Common myeloid progenitor, CD34-positive (primary cell): Measurements from ENCODE around the gene MIA2.
"Not testable (repeated sequence)": the region's sequence is repeated elsewhere in the genome, so short reads cannot be mapped to it uniquely, and the experiment has no call there.

Experiments
- CTCF ChIA-PET: fragments of 350-600 bp; sonication (Branson Sonifier 250); formaldehyde crosslinking; loops from one replicate; lab custom pipeline; 2021; ENCODE audit warnings: antibody characterized with exemption; lab: Charles Lee
- POLR2A ChIA-PET: fragments of 350-600 bp; sonication (Branson Sonifier 250); formaldehyde crosslinking; loops from one replicate; lab custom pipeline; 2021; ENCODE audit warnings: antibody characterized with exemption; lab: Charles Lee
- DNase-seq, 3 donors: peaks; one replicate each; pipeline versions ENCODE4 v3.0.0 to v3.0.0-alpha.2; 2013
- H3K27ac ChIP-seq, 2 experiments: 1 replicate in 1 of 2; 2 replicates in 1 of 2; pipeline ENCODE4 v1.7.0; 2013; ENCODE audit warnings: inconsistent platforms in 2 of 2, low read length in 2 of 2, mild to moderate bottlenecking in 2 of 2, low read depth in 1 of 2, moderate library complexity in 1 of 2; ENCODE audit not compliant: severe bottlenecking in 2 of 2, insufficient read depth in 1 of 2, poor library complexity in 1 of 2
- H3K27me3 ChIP-seq, 5 experiments: replicated peaks in 2 of 5; 1 replicate in 3 of 5; 2 replicates in 2 of 5; pipeline versions ENCODE4 v1.6.1 to v1.7.0; 2013; ENCODE audit warnings: low read length in 4 of 5, mild to moderate bottlenecking in 2 of 5, moderate library complexity in 2 of 5, inconsistent platforms in 1 of 5; ENCODE audit not compliant: insufficient read depth in 5 of 5, control insufficient read depth in 4 of 5
- H3K36me3 ChIP-seq, 4 experiments: 1 replicate in 2 of 4; 2 replicates in 2 of 4; pipeline versions ENCODE4 v1.6.1 to v1.7.0; 2013; ENCODE audit warnings: low read length in 3 of 4, control low read depth in 1 of 4, mild to moderate bottlenecking in 1 of 4; ENCODE audit not compliant: control insufficient read depth in 4 of 4, insufficient read depth in 4 of 4
- H3K4me1 ChIP-seq, 4 experiments: 1 replicate in 3 of 4; 2 replicates in 1 of 4; pipeline versions ENCODE4 v1.6.1 to v1.7.1; 2013; ENCODE audit warnings: low read length in 3 of 4, mild to moderate bottlenecking in 3 of 4, control low read depth in 1 of 4, inconsistent platforms in 1 of 4, moderate library complexity in 1 of 4; ENCODE audit not compliant: control insufficient read depth in 4 of 4, insufficient read depth in 4 of 4; ENCODE audit errors: control extremely low read depth in 1 of 4
- H3K4me3 ChIP-seq, 7 experiments: 1 replicate in 4 of 7; 2 replicates in 3 of 7; pipeline versions ENCODE4 v1.5.1 to v1.7.0; 2013; ENCODE audit warnings: mild to moderate bottlenecking in 7 of 7, low read length in 6 of 7, moderate library complexity in 6 of 7, inconsistent platforms in 2 of 7, low read depth in 2 of 7, control low read depth in 1 of 7; ENCODE audit not compliant: insufficient read depth in 4 of 7, control insufficient read depth in 1 of 7; ENCODE audit errors: extremely low read depth in 1 of 7
- H3K9me3 ChIP-seq, 5 experiments: 1 replicate in 4 of 5; 2 replicates in 1 of 5; pipeline versions ENCODE4 v1.6.1 to v1.7.1; 2013; ENCODE audit warnings: low read length in 4 of 5, mild to moderate bottlenecking in 2 of 5, inconsistent platforms in 1 of 5, low read depth in 1 of 5, moderate library complexity in 1 of 5; ENCODE audit not compliant: control insufficient read depth in 4 of 5, insufficient read depth in 2 of 5; ENCODE audit errors: control extremely low read depth in 1 of 5
- WGBS: methylation state at CpG from one replicate; pipeline ENCODE4 v1.1.5; 2013; ENCODE audit not compliant: insufficient coverage; 5-methylcytosine and 5-hydroxymethylcytosine counted together

The MIA2 gene

GRCh38 chr14:39228044-39228443 lies 5.7 kb upstream of the MIA2 start:
- CTCF ChIA-PET, result interaction anchor here (0.6 to 1.0 kb wide), 2 partner anchors 241 to 260 kb away, joined by 3 read pairs; no protein-coding TSS in a partner anchor
- 73% methylated on average over 2 of the region's 3 CpGs for WGBS
- Histone ChIP-seq H3K27me3 (no peaks in the 10 kb centered on the region), H3K9me3 (no peaks in the 10 kb centered on the region), H3K36me3 (no peaks in the 10 kb centered on the region), H3K27ac (no peak overlapping the region), H3K4me1 (peaks cover 0 to 6% (median 3%) of the 10 kb centered on the region in 4 experiments), H3K4me3 (no peak overlapping the region)
- POLR2A ChIA-PET, result no interaction called here
- no peak for DNase-seq

- DNase-seq, result no peak
- CTCF ChIA-PET, result interaction anchor here (1.0 kb wide), 1 partner anchor 240 kb away, joined by 3 read pairs; no protein-coding TSS in a partner anchor
- H3K4me3 ChIP-seq, result no peak overlapping the region
Observed at GRCh38 chr14:39228509-39229221, 5.0 kb upstream of the MIA2 start.

GRCh38 chr14:39229222-39229543 lies 4.5 kb upstream of the MIA2 start:
- 100% methylated on average over 1 of the region's 1 CpG for WGBS
- H3K4me1 ChIP-seq, result peaks cover 0 to 17% (median 10%) of the 10 kb centered on the region in 4 experiments
- H3K9me3 ChIP-seq, result no peaks in the 10 kb centered on the region
- H3K27ac ChIP-seq, result no peak overlapping the region
- DNase-seq, result peak in 2 of 3 donors; percentile 13 to 40
- no peak overlapping the region for H3K4me3 ChIP-seq
- ChIA-PET CTCF (no interaction called here), POLR2A (interaction anchor here (0.6 kb wide), 1 partner anchor 39 kb away, joined by 3 read pairs; no protein-coding TSS in a partner anchor)
- H3K36me3 ChIP-seq, result no peaks in the 10 kb centered on the region
- H3K27me3 ChIP-seq, result no peaks in the 10 kb centered on the region

More at GRCh38 chr14:39228509-39229221, 5.0 kb upstream of the MIA2 start:
- Histone ChIP-seq H3K36me3 (no peaks in the 10 kb centered on the region), H3K27ac (no peak overlapping the region), H3K4me1 (peaks cover 0 to 12% (median 6%) of the 10 kb centered on the region in 4 experiments), H3K9me3 (no peaks in the 10 kb centered on the region), H3K27me3 (no peaks in the 10 kb centered on the region)
- 92% methylated on average over 2 of the region's 11 CpGs for WGBS
- POLR2A ChIA-PET, result no interaction called here

- CTCF ChIA-PET, result no interaction called here
- Histone ChIP-seq H3K4me3 (no peak overlapping the region), H3K4me1 (peaks cover 0 to 19% (median 10%) of the 10 kb centered on the region in 4 experiments), H3K9me3 (no peaks in the 10 kb centered on the region), H3K27ac (no peak overlapping the region), H3K27me3 (no peaks in the 10 kb centered on the region), H3K36me3 (no peaks in the 10 kb centered on the region)
- 80% methylated on average over 3 of the region's 3 CpGs for WGBS
- no peak for DNase-seq
- POLR2A ChIA-PET, result interaction anchor here (0.6 kb wide), 1 partner anchor 39 kb away, joined by 3 read pairs; no protein-coding TSS in a partner anchor
Observed at GRCh38 chr14:39229601-39230110, 4.1 kb upstream of the MIA2 start.

- no peak overlapping the region for H3K27ac ChIP-seq
- H3K36me3 ChIP-seq, result no peaks in the 10 kb centered on the region
- WGBS, result 100% methylated on average over 3 of the region's 5 CpGs
- ChIA-PET CTCF (interaction anchor here (1.3 to 2.6 kb wide), 8 partner anchors 18 to 239 kb away, joined by 4 to 22 read pairs (median 7); partner anchors contain the start of gene FBXO33), POLR2A (no interaction called here)
- no peak for DNase-seq
- H3K27me3 ChIP-seq, result no peaks in the 10 kb centered on the region
- peaks cover 0 to 19% (median 10%) of the 10 kb centered on the region in 4 experiments for H3K4me1 ChIP-seq
- H3K4me3 ChIP-seq, result no peak overlapping the region
- no peaks in the 10 kb centered on the region for H3K9me3 ChIP-seq
Observed at GRCh38 chr14:39230416-39231035, 3.2 kb upstream of the MIA2 start.

GRCh38 chr14:39231751-39232553 lies 1.8 kb upstream of the MIA2 start:
- not testable (repeated sequence) for H3K27ac ChIP-seq, H3K27me3 ChIP-seq, H3K9me3 ChIP-seq, H3K36me3 ChIP-seq, H3K4me3 ChIP-seq
- DNase-seq, result peak; percentile 78 to 83 (median 83)
- H3K4me1 ChIP-seq, result peaks cover 0 to 22% (median 12%) of the 10 kb centered on the region in 4 experiments
- POLR2A ChIA-PET, result interaction anchor here (0.8 kb wide), 1 partner anchor 34 kb away, joined by 3 read pairs; no protein-coding TSS in a partner anchor
- WGBS, result 76% methylated on average over 5 of the region's 11 CpGs
- CTCF ChIA-PET, result interaction anchor here (0.6 to 2.6 kb wide), 25 partner anchors 9 to 237 kb away, joined by 3 to 22 read pairs (median 4); partner anchors contain the start of gene FBXO33
